Neural cell (in vitro differentiated cells): Measurements from ENCODE around the gene CREB1. TPM values are rescaled to one million over a fixed set of nuclear protein-coding genes. Genes with fewer than 3 reads are reported as not detected.
A peak's percentile ranks its signal among the peaks of the same experiment; 100 is the strongest.

Source experiments
- H2AFZ ChIP-seq: fragments of 200-600, 300-800 bp; sonication (generic), shearing (Covaris generic); 2 replicates; pipeline ENCODE4 v1.6.0; 2014; ENCODE audit warnings: low read depth, mild to moderate bottlenecking, antibody characterized with exemption, low read length, moderate library complexity
- H3F3A ChIP-seq: fragments of 200-600 bp; shearing (Covaris generic); 2 replicates; pipeline ENCODE4 v1.6.1; 2016; ENCODE audit warnings: mild to moderate bottlenecking, moderate library complexity, mixed read lengths, antibody characterized with exemption, low read length; ENCODE audit not compliant: insufficient read depth, poor library complexity, severe bottlenecking
- H3K27ac ChIP-seq: fragments of 200-600, 300-800 bp; sonication (generic), shearing (Covaris generic); 2 replicates; pipeline ENCODE4 v1.5.1; 2014; ENCODE audit warnings: mild to moderate bottlenecking, low read length, moderate library complexity
- H3K27me3 ChIP-seq: fragments of 300-800, 200-600 bp; sonication (generic), shearing (Covaris generic); 2 replicates; pipeline ENCODE4 v1.6.0; 2014; ENCODE audit warnings: mild to moderate bottlenecking, low read depth, low read length, moderate library complexity; ENCODE audit not compliant: insufficient read depth
- H3K36me3 ChIP-seq: fragments of 300-800, 200-600 bp; sonication (generic), shearing (Covaris generic); 2 replicates; pipeline ENCODE4 v1.5.1; 2014; ENCODE audit warnings: mild to moderate bottlenecking, antibody characterized with exemption, low read length, moderate library complexity; ENCODE audit not compliant: insufficient read depth
- H3K4me2 ChIP-seq: fragments of 300-800, 200-600 bp; sonication (generic), shearing (Covaris generic); 2 replicates; pipeline ENCODE4 v1.6.0; 2014; ENCODE audit warnings: mild to moderate bottlenecking, low read length
- H3K4me3 ChIP-seq: fragments of 300-800, 200-600 bp; sonication (generic), shearing (Covaris generic); 2 replicates; pipeline ENCODE4 v1.5.1; 2014; ENCODE audit warnings: mild to moderate bottlenecking, low read length, moderate library complexity
- H3K79me2 ChIP-seq: fragments of 200-600 bp; shearing (Covaris generic); replicated peaks from 2 replicates; pipeline ENCODE4 v1.6.0; 2014; ENCODE audit warnings: mild to moderate bottlenecking, low read length, moderate library complexity; ENCODE audit not compliant: insufficient read depth
- H3K9ac ChIP-seq: fragments of 300-800, 200-600 bp; sonication (generic), shearing (Covaris generic); 2 replicates; pipeline ENCODE4 v1.6.1; 2016; ENCODE audit warnings: mild to moderate bottlenecking, low read length, mixed read lengths
- H3K9me2 ChIP-seq: fragments of 200-600 bp; shearing (Covaris generic); 2 replicates; pipeline ENCODE4 v1.6.1; 2016; ENCODE audit warnings: mild to moderate bottlenecking, low read length, mixed read lengths; ENCODE audit not compliant: insufficient read depth
- H3K9me3 ChIP-seq: fragments of 200-600, 300-800 bp; sonication (generic), shearing (Covaris generic); 2 replicates; pipeline ENCODE4 v1.6.1; 2016; ENCODE audit warnings: mild to moderate bottlenecking, mixed run types, low read length, moderate library complexity, mixed read lengths
- H4K20me1 ChIP-seq: fragments of 200-600 bp; shearing (Covaris generic); 2 replicates; pipeline ENCODE4 v1.6.1; 2016; ENCODE audit warnings: mild to moderate bottlenecking, mixed run types; ENCODE audit not compliant: insufficient read depth
- CTCF ChIP-seq: fragments of 450-650 bp; IDR thresholded peaks from 2 replicates; pipeline ENCODE4 v1.5.1; 2014; ENCODE audit warnings: antibody characterized with exemption, mild to moderate bottlenecking, moderate library complexity; ENCODE audit not compliant: poor library complexity, severe bottlenecking
- EP300 ChIP-seq: fragments of 450-650 bp; conservative IDR thresholded peaks from 2 replicates; pipeline ENCODE4 v1.6.1; 2014; ENCODE audit warnings: antibody characterized with exemption, mild to moderate bottlenecking, moderate library complexity; ENCODE audit not compliant: poor library complexity, severe bottlenecking
- EZH2 ChIP-seq: fragments of 200-600, 300-800 bp; shearing (Covaris generic), sonication (generic); IDR thresholded peaks from 2 replicates; pipeline ENCODE4 v1.6.1; 2014; ENCODE audit warnings: antibody characterized with exemption, low read length, borderline replicate concordance, mild to moderate bottlenecking; ENCODE audit not compliant: insufficient read depth, poor library complexity, severe bottlenecking
- MXI1 ChIP-seq: fragments of 450-650 bp; conservative IDR thresholded peaks from 2 replicates; pipeline ENCODE4 v1.6.1; 2014; ENCODE audit warnings: antibody characterized with exemption, mild to moderate bottlenecking; ENCODE audit not compliant: poor library complexity, severe bottlenecking
- POLR2AphosphoS5 ChIP-seq: IDR thresholded peaks from 2 replicates; pipeline ENCODE4 v1.6.1; 2012
- RAD21 ChIP-seq: fragments of 450-650 bp; conservative IDR thresholded peaks from 2 replicates; pipeline ENCODE4 v1.6.1; 2014; ENCODE audit warnings: antibody characterized with exemption, mild to moderate bottlenecking, moderate library complexity
- REST ChIP-seq: IDR thresholded peaks from 2 replicates; pipeline ENCODE4 v1.6.1; 2012; ENCODE audit warnings: borderline replicate concordance
- SMC3 ChIP-seq: fragments of 450-650 bp; conservative IDR thresholded peaks from 2 replicates; pipeline ENCODE4 v1.6.1; 2014; ENCODE audit warnings: antibody characterized with exemption, mild to moderate bottlenecking, moderate library complexity; ENCODE audit not compliant: poor library complexity
- TAF1 ChIP-seq: IDR thresholded peaks from 2 replicates; pipeline ENCODE4 v1.6.1; 2012; ENCODE audit warnings: low read depth
- polyA plus RNA-seq: library from polyadenylated mRNA; depleted of rRNA; stranded (reverse); fragments of >200 nt; gene quantifications from 2 replicates; pipeline ENCODE4 v1.2.3, GENCODE V29; 2014

Gene CREB1
- polyA plus RNA-seq, 1 donor from 2014 or later: 38.7 TPM

- TF ChIP-seq RAD21 (peak; percentile 21), POLR2AphosphoS5 (peak; percentile 12), SMC3 (no peak)
- Histone ChIP-seq H3K9me3 (no peaks in the 10 kb centered on the region), H3K27me3 (no peaks in the 10 kb centered on the region), H3F3A (no peaks in the 10 kb centered on the region), H4K20me1 (no peaks in the 10 kb centered on the region), H3K9ac (peak overlapping the region; percentile 84), H3K4me3 (peak overlapping the region; percentile 95), H3K27ac (peak overlapping the region; percentile 80), H2AFZ (peak overlapping the region; percentile 60), H3K79me2 (no peaks in the 10 kb centered on the region), H3K4me2 (peak overlapping the region; percentile 91), H3K36me3 (no peaks in the 10 kb centered on the region), H3K9me2 (no peaks in the 10 kb centered on the region)
Measured at GRCh38 chr2:207624185-207625013, 94.6 kb downstream of the CREB1 start.

GRCh38 chr2:207625014-207625907 lies 95.5 kb downstream of the CREB1 start, which contains the start of gene METTL21A:
Gene METTL21A, minus strand, starts transcription at chr2:207625394. Its CDS starts 1,019 bp downstream, at chr2:207624375.
- no peaks in the 10 kb centered on the region for H3K27me3 ChIP-seq
- H3K9me2 ChIP-seq: no peaks in the 10 kb centered on the region
- H3K4me3 ChIP-seq: peak within 1 kb of the TSS; percentile 95
- no peaks in the 10 kb centered on the region for H3K9me3 ChIP-seq
- peak within 1 kb of the TSS; percentile 76 for H2AFZ ChIP-seq
- H3K9ac ChIP-seq: peak within 1 kb of the TSS; percentile 84
- no peaks in the 10 kb centered on the region for H3K79me2 ChIP-seq
- peak within 1 kb of the TSS; percentile 80 for H3K27ac ChIP-seq
- no peaks in the 10 kb centered on the region for H4K20me1 ChIP-seq
- no peaks in the 10 kb centered on the region for H3K36me3 ChIP-seq
- H3F3A ChIP-seq: no peaks in the 10 kb centered on the region
- peak within 1 kb of the TSS; percentile 91 for H3K4me2 ChIP-seq
- TF ChIP-seq RAD21 (peak; percentile 40), CTCF (peak; percentile 72), EP300 (peak; percentile 31), MXI1 (peak; percentile 98), EZH2 (no peak), REST (no peak), TAF1 (peak; percentile 37), POLR2AphosphoS5 (peak; percentile 47), SMC3 (peak; percentile 34)
